GM20431 (cell line): Measurements from ENCODE around the gene FBXO27.
"Not testable (repeated sequence)": the region's sequence is repeated elsewhere in the genome, so short reads cannot be mapped to it uniquely, and the experiment has no call there.

Source experiments
- in situ Hi-C: fragments of 300-500 bp; cut with MseI, MboI; formaldehyde crosslinking; loops from one replicate; pipeline ENCODE4 v1.15.0; 2020; ENCODE audit warnings: low sequenced_read_pairs; ENCODE audit not compliant: unreplicated experiment

The FBXO27 gene

DNA sequence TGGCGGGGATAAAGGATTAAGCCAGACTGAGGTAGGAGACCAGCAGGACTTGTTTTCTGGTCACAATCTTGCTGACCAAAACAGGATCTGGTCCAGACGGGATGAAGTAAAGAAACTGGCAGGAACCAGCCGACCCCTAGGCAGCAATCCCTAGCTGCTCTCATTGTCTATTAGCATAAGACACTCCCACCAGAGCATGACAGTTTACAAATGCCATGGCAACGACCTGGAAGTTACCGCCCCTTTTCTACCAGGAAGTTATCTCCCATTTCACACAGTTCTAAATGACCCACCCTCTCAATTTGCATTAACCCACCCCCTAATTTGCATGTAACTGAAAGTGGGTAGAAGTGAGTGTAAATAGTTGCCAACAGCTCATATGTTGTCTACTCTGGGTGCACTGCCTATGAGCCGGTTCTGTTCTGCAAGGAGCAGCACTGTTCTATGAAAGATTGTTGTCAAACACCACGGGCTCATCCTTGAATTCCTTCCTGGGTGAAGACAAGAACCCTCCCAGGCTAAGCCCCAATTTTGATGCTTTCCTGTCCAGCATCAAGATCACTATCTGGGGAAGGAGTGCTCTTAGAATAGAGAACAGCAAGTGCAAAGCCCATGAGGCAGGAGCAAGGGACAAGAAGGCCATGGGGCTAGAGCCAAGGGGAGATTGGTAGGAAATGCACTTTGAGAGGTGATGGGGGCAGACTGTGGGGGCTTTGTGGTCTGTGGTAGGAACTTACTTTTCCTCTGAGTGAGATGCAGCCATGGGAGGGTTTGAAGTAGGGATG lies 13.9 kb upstream of the FBXO27 start:
- in situ Hi-C loops = no loop called here

DNA sequence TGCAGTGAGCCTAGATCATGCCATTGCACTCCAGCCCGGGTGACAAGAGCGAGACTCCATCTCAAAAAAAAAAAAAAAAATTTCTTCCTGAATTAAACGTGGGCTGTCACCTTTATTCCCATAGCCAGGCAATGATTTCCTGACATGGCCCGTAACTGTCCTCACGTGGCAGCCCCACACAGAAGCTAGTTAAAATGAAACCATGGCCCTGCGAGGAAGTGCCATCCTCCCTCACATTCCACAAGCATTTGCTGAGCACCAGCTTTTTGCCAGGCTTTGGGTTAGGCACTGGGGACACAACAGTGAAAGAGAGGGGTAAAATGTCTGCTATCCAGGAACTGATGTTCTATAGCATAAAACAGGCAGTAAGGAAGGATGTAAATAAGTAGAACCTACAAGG lies 13.2 kb upstream of the FBXO27 start:
- in situ Hi-C loops = no loop called here

DNA sequence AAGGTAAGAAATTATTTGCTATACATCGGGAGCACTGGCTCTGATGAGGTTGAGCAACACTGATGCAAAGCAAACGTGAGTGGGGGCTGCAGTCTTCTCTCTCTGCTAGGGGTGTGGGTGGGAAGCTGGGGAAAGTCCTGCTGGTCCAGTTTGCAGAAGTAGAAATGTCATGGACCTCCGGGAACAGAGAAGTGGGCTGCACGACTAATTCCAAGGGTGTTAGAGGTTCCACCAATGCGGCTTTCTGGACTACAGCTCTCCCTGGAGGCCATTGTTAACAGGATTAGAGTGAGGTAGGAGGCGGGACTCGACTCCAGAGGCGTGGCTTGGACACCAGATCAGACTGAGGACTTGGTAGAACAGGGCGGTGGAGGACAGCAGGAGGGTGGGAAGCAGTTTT lies 5.7 kb upstream of the FBXO27 start:
- in situ Hi-C loops = no loop called here

DNA sequence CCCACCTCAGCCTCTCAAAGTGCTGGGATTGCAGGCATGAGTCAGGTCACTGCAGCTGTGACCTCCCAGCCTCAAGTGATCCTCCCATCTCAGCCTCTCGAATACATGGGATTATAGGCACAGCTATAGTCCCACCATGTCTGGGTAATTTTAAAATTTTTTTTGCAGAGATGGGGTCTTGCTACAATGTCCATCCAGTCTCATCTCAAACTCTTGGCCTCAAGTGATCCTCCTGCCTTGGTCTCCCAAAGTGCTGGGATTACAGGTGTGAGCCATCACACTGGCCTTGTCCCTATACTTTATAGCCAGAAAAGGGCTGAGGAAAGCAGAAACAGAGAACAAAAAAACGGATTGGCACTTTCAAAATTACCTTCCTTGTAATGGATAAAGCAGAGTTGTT lies 4.8 kb upstream of the FBXO27 start:
- in situ Hi-C loops = no loop called here

DNA sequence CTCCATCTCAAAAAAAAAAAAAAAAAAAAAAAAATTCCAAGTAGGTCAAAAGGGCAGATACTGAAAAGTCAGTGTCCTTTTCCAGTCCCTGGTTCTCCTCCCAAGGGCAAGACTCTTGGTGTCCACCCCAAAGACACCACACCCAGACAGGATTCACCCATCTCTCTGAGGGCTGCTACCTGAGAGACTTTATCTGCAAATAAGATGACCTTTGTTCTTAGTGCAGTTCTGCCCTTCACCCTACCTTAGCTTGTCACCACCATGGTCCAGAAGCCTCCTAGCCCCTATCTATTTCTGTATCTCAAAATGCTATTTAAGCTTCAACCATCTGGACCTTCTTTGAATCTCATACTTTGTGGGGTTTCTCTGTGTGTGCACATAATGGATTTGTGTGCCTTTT lies 4.2 kb upstream of the FBXO27 start:
- in situ Hi-C loops = no loop called here

DNA sequence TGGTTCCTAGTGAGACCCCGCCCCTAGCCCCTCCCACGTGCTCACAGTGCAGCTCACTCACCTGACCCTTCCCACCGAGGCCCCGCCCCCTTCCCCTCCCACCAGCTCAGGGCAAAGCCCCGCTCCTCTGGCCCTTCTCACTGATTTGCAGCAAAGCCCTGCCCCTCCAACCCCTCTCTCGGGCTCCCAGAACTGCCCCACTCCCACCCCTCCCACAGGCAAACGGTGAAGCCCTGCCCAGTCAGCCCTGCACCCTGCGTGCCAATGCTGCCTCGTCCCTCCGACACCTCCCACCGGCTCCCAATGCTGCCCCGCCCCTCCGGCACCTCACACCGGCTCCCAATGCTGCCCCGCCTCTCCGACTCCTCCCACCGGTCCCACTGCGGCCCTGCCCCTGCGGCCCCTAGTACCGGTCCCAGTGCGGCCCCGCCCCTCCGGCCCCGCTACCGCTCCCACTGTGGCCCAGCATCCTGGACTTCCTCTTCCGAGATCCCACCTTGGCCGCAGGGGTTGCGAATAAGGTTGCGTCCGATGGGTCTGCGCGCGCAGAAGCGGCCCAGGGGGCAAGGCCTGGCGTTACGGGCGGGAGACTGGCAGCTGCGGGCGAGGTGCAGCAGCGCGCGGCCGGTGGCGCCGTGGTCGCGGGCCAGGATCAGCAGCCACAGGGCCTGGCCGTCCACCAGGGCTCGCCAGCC lies 834 bp downstream of the FBXO27 start:
- in situ Hi-C loops = no loop called here

DNA sequence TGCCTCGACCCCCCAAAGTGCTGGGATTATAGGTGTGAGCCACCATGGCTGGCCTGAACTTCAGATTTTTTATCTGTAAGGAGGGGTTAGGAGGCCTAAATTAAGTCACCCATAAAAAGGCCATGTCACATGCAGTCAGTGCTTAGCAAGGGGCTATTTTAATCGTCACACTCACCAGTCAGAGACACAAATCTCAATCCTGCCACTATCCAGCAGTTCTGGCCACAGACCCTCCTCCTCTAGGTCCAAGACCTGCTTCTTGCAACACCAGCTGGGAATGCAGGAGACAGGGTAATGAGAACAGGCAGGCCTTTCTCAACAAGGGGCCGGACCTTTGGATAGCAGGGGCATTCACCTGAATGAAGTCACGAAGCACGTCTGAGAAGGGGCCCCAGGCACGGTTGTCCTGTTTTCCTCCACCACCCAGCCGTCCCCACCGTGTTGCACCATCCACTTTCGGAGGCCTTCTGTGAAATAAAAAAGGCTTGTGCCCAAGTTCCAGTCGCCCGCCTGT lies 1.4 kb downstream of the FBXO27 start:
- in situ Hi-C loops = no loop called here

DNA sequence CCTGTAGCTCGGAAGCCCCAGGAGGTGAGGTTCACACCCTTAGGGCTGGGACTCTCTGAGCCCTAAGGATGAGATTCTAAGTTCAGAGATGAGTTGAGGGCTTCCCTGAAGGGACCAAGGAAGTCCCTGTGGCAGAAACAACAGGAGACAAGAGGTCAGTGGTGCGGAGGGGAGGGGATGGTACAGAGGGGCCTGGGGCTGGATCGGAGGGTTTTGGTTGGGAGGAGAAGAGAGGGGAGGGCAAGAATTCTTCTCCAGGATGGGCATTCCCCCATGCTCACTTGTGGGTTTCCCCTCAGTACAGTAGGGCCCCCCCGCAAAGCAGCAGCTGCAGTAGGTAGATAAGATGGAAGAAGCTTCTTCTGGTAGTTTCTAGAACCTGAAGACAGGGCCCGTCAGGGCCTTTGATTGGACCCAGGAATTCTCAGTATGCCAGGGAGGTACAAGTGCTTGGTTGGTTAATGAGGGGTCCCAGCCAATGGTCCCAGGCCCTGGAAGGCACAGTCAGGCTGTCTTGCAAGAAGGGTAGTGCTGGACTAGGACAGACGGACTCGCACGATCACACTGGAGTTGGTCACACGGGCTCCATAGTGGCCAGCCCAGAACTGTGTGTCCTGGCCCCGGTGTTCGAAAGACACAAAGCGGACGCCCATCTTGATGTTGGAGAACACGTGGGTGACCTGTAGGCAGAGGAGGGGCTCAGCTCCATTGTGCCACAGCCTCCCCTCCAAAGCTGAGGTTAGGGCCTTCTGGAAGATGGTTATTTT lies 7.3 kb downstream of the FBXO27 start:
- in situ Hi-C loops = no loop called here

DNA sequence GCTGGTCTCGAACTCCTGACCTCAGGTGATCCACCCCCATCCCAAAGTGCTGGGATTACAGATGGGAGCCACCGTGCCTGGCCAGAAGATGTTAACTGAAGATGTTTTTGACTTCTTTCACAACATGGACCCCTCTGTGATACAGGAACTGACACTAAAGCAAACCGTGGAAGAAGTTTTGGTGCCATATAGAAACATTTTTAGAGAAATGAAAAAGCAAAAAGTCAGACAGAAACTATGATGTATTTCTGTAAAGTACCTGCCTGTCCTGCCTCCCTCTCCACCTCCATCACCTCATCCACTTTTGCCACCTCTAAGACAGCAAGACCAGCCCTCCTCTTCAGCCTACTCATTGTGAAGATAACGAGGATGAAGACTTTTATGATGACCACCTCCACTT lies 11.3 kb downstream of the FBXO27 start:
- in situ Hi-C loops = no loop called here

DNA sequence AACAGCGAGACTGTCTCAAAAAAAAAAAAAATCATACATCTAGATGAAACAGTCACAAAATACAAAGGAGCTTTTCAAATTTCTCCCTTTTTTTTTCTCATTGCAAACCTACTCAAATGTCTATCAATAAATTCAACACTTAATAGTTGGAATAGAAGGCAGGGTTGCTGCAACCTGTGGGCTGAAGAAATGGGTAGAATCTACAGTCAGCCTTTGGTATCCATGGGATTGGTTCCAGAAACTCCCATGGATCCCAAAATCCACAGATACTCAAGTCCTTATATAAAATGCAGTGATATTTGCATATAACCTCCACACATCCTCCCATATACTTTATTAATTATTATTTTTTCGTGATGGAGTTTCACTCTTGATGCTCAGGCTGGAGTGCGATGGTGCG lies 14.7 kb downstream of the FBXO27 start:
- in situ Hi-C loops = no loop called here

DNA sequence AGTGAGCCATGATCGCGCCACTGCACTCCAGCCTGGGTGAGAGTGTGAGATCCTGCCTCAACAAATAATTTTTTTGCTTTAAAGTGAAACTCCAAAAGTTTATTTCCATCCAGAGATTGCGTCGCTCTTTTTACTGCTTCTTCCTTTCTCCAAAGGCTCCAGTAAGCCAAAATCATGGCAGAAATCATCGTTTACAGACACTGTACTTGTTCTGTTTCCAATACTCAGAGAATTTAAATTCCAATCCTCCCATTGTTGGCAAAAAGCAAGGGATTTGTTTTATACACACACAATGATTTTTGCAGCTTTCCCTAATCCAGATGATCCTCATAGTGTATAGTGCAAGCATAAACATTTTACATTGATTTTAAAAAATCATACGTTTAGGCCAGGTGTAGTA lies 15.3 kb downstream of the FBXO27 start:
- in situ Hi-C loops = no loop called here

DNA sequence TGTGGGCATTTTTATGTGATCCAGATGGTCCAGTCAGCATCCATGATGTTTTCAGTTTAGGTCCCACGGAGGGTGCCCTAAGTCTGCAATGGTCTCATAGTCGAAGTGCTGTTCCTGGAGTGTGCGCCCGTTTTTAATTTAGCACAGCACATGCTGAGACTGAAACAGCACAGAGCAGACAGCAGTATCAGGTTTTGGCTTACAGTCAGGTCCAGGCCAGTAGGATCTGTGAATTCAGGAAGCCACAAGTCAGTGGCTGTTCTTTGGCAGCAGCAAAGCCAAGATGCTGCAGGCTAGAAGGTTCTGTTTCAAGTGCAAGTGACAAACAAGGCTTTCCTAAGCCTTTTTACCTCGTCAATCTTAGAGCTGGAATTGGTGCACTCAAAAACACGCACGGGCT lies 18.3 kb downstream of the FBXO27 start:
- in situ Hi-C loops = no loop called here

DNA sequence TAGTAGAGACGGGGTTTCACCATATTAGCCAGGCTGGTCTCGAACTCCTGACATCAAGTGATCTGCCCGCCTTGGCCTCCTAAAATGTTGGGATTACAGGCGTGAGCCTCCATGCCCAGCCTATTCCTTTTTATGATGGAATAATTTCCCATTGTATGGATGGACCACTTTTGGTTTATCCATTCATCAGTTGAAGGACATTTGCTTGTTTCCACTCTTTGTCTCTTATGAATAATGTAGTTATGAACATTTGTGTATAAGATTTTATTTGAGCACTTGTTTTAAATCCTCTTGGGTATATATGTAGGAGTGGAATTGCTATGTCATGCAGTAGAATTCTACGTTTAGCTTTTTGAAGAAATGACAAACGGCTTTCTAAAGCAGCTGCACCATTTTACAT lies 23.3 kb downstream of the FBXO27 start:
- in situ Hi-C loops = no loop called here

DNA sequence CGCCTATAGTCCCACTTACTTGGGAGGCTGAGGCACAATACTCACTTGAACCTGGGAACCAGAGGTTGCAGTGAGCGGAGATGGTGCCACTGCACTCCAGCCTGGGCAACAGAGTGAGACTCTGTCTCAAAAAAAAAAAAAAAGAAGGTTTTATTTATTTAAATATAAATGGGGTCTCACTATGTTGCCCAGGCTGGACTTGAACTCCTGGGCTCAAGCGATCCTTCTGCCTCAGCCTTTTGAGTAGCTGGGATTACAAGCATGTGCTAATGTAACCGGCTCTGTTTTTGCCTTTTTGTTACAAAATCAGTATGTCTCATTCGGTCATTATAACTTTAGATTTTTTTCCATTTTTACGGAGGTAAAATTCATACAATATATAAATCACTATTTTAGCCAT lies 24.2 kb downstream of the FBXO27 start:
- in situ Hi-C loops = no loop called here

DNA sequence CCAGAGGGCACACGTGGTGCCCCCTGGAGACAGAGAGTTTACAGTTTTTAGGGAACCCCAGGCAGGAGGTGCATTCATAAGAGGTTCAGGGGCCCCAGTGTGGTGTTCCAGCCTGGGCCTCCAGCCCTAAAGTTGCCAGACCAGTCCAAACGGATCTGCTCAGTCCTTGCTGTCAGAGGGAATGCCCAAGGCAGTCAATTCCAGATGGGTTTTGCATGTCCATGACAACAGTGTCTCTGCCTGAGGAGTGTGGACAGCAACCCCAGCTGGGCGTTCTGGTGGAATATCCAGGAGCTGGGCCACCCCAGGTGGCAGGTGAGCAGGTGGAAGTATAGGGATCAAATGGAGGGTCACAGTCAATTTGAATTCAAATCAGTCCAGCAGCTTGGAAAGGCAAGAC lies 25.3 kb downstream of the FBXO27 start:
- in situ Hi-C loops = no loop called here

DNA sequence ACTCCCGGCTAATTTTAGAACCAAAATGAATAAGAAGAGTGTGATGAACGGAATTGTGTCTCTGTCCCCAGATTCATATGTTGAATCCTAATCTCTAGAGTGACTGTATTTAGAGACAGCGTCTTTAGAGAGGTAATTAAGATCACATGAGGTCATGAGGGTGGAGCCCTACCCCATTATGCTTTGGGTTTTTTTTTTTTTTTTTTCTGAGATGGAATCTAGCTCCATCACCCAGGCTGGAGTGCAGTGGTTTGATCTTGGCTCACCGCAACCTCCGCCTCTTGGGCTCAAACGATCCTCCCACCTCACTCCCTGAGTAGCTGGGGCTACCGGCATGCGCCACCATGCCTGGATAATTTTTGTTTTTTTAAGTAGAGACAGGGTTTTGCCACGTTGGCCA lies 27.9 kb downstream of the FBXO27 start:
- in situ Hi-C loops = no loop called here

DNA sequence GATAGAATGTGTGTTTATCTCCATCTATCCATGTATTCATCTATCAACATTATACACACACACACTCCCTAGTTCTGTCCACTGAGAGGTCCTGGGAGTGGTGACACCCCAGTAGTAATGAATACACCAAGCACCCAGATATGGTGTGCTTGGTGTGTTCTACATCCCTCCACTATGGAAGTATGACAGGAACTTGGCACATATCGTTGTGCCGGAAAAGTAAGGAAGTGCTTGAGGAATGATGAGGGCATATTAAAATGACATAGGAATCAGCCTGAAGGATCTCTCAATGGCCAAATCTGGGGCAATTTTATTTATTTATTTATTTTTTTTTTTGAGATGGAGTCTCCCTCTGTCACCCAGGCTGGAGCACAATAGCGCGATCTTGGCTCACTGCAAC lies 28.6 kb downstream of the FBXO27 start:
- in situ Hi-C loops = no loop called here

DNA sequence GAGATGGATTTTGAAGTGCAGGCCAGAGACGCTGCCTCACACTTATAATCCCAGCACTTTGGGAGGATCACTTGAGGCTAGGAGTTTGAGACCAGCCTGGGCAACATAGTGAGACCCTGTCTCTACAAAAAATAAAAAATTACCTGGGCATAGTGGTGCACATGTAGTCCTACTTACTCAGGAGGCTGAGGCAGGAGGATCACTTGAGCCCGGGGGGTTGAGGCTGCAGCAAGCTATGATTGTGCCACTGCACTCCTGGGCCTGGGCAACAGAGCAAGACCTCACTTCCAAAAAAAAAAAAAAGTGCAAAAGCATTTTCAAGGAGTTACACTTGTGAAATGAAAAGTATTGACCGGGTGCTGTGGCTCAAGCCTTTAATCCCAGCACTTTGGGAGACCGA lies 29.2 kb downstream of the FBXO27 start:
- in situ Hi-C loops = no loop called here

DNA sequence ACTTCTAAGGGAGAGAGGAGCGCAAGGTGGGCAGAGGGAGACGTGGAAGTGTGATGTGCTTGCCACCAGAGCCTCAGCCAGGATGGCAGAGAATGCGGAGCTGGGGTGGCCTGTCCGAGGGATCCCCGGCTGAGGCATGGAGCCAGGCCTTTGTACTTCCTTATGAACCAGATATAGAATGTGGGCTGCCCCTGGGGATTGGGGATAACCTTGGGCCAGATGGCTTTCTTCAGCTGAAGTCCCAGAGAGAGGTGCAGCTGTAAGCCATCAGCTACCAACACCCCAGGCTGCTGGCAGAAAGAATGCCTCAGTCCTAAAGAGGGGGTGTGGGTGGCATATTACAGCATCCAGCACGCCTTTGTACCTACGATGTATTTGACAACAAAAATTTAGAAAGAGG lies 31.3 kb downstream of the FBXO27 start:
- in situ Hi-C loops = no loop called here

DNA sequence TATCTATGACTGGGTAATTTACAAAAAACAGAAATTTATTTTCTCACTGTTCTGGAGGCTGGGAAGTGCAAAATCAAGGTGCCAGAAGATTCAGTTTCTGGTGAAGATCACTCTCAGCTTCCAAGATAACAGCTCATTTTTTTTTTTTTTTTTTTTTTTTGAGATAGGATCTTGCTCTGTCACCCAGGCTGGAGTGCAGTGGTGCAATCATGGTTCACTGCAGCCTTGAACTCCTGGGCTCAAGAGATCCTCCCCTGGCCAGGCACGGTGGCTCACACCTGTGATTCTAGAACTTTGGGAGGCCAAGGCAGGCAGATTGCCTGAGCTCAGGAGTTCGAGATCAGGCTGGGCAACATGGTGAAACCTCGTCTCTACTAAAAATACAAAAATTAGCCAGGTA lies 34.8 kb downstream of the FBXO27 start:
- in situ Hi-C loops = not testable (repeated sequence)

DNA sequence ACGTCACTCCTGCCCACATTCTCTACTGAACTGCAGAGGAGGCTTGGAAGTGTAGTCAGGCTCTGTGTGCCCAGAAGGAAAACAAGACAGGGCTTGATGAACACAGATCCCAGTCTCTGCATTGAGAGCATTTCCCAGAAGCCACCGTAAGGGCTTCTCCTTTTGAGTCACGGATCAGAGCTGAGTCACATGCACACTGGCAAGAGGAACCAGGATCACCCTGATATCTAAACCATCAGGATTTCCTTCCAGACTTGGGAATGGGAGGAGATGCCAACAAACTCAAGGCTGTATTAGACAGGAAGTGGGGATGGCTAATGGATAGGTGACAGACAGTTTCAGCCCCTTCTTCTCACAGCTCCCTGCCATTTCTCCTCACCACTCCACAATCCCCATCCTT lies 39.1 kb downstream of the FBXO27 start:
- in situ Hi-C loops = no loop called here
